Chondrocyte (in vitro differentiated cells): ENCODE results near the gene CAMK2D. TPM values are rescaled to one million over a fixed set of nuclear protein-coding genes. Genes with fewer than 3 reads are reported as not detected.

Source experiments
- DNase-seq: peaks from one replicate; pipeline ENCODE4 v3.0.0; 2021; ENCODE audit warnings: mixed read lengths, low spot score
- H3K27ac Mint-ChIP-seq: one replicate; pipeline ENCODE4 v1.8.0; 2021; ENCODE audit warnings: mild to moderate bottlenecking, moderate library complexity, mixed read lengths; ENCODE audit not compliant: unreplicated experiment
- H3K27me3 Mint-ChIP-seq: 2 replicates; pipeline ENCODE4 v1.8.0; 2021; ENCODE audit warnings: low read depth, mixed read lengths
- H3K36me3 Mint-ChIP-seq: 2 replicates; pipeline ENCODE4 v1.8.0; 2021; ENCODE audit warnings: low read depth, mixed read lengths
- H3K4me1 Mint-ChIP-seq: 2 replicates; pipeline ENCODE4 v1.8.0; 2021; ENCODE audit warnings: low read depth, mild to moderate bottlenecking, mixed read lengths
- H3K4me3 Mint-ChIP-seq: one replicate; pipeline ENCODE4 v1.8.0; 2021; ENCODE audit warnings: mild to moderate bottlenecking, moderate library complexity, mixed read lengths; ENCODE audit not compliant: unreplicated experiment
- H3K9me3 Mint-ChIP-seq: 2 replicates; pipeline ENCODE4 v1.8.0; 2021; ENCODE audit warnings: low read depth, mixed read lengths
- CTCF ChIP-seq: fragments of 200-600 bp; sonication (generic); IDR thresholded peaks from 2 replicates; pipeline ENCODE4 v1.5.0; 2021; ENCODE audit warnings: antibody characterized with exemption, mild to moderate bottlenecking, moderate library complexity
- total RNA-seq: library from RNA; stranded (reverse); gene quantifications from 3 replicates; pipeline ENCODE4 v1.2.1, GENCODE V29; 2021

CAMK2D gene
- total RNA-seq, 1 donor from 2014 or later = 73.7 TPM

- Mint-ChIP-seq H3K27me3 (no peaks in the 10 kb centered on the region), H3K4me3 (no peak overlapping the region), H3K9me3 (no peaks in the 10 kb centered on the region), H3K4me1 (peaks cover 10% of the 10 kb centered on the region), H3K27ac (no peak overlapping the region), H3K36me3 (peaks cover 6% of the 10 kb centered on the region)
- DNase-seq = no peak
- TF ChIP-seq CTCF = no peak
These were observed 205.7 kb downstream of the CAMK2D start for GRCh38 chr4:113555868-113556267.

GRCh38 chr4:113553082-113553481, 208.5 kb downstream of the CAMK2D start:
- Mint-ChIP-seq H3K27me3 (no peaks in the 10 kb centered on the region), H3K36me3 (peaks cover 6% of the 10 kb centered on the region), H3K4me3 (no peak overlapping the region), H3K9me3 (no peaks in the 10 kb centered on the region), H3K27ac (no peak overlapping the region), H3K4me1 (peaks cover under 1% of the 10 kb centered on the region)
- DNase-seq = no peak
- no peak for TF ChIP-seq CTCF

- Mint-ChIP-seq H3K27me3 (no peaks in the 10 kb centered on the region), H3K4me1 (peaks cover 9% of the 10 kb centered on the region), H3K27ac (no peak overlapping the region), H3K9me3 (no peaks in the 10 kb centered on the region), H3K36me3 (peaks cover 6% of the 10 kb centered on the region), H3K4me3 (no peak overlapping the region)
- TF ChIP-seq CTCF = no peak
- DNase-seq = no peak
These were observed 211.0 kb downstream of the CAMK2D start for GRCh38 chr4:113550510-113550909.

GRCh38 chr4:113548303-113548702, 213.2 kb downstream of the CAMK2D start:
- Mint-ChIP-seq H3K4me3 (no peak overlapping the region), H3K4me1 (peaks cover 9% of the 10 kb centered on the region), H3K36me3 (peaks cover 5% of the 10 kb centered on the region), H3K27me3 (no peaks in the 10 kb centered on the region), H3K27ac (peak overlapping the region; percentile 32), H3K9me3 (no peaks in the 10 kb centered on the region)
- no peak for DNase-seq
- TF ChIP-seq CTCF = no peak

GRCh38 chr4:113547487-113548042, 214.0 kb downstream of the CAMK2D start:
- H3K4me1 Mint-ChIP-seq = peaks cover 11% of the 10 kb centered on the region
- peak; percentile 99 for TF ChIP-seq CTCF

More at GRCh38 chr4:113547487-113548042, 214.0 kb downstream of the CAMK2D start:
- peaks cover 8% of the 10 kb centered on the region for H3K36me3 Mint-ChIP-seq
- no peak overlapping the region for H3K4me3 Mint-ChIP-seq
- no peaks in the 10 kb centered on the region for H3K9me3 Mint-ChIP-seq
- DNase-seq = no peak
- H3K27ac Mint-ChIP-seq = peak overlapping the region; percentile 32
- no peaks in the 10 kb centered on the region for H3K27me3 Mint-ChIP-seq
